Smooth muscle cell (in vitro differentiated cells): ENCODE results near the gene ADGRG1. TPM values are rescaled to one million over a fixed set of nuclear protein-coding genes. Genes with fewer than 3 reads are reported as not detected.

Experiments used
- DNase-seq: peaks from one replicate; lab custom pipeline; 2025; ENCODE audit not compliant: unreplicated experiment; lab: John Stamatoyannopoulos, UW
- H2AFZ ChIP-seq: fragments of 200-600 bp; sonication (generic); 2 replicates; pipeline ENCODE4 v1.6.0; 2016; ENCODE audit warnings: antibody characterized with exemption, low read depth, mild to moderate bottlenecking
- H3F3A ChIP-seq: fragments of 200-600 bp; sonication (generic); 2 replicates; pipeline ENCODE4 v1.6.0; 2017; ENCODE audit warnings: antibody characterized with exemption, low read depth
- H3K27ac ChIP-seq: fragments of 200-600 bp; sonication (generic); 2 replicates; pipeline ENCODE4 v1.5.1; 2016; ENCODE audit warnings: low read depth, mild to moderate bottlenecking
- H3K27me3 ChIP-seq: fragments of 200-600 bp; sonication (generic); 2 replicates; pipeline ENCODE4 v1.6.1; 2016; ENCODE audit warnings: low read depth, mild to moderate bottlenecking
- H3K36me3 ChIP-seq: fragments of 200-600 bp; sonication (generic); 2 replicates; pipeline ENCODE4 v1.5.1; 2016; ENCODE audit warnings: low read depth
- H3K4me1 ChIP-seq: fragments of 200-600 bp; sonication (generic); 2 replicates; pipeline ENCODE4 v1.5.1; 2016; ENCODE audit warnings: low read depth
- H3K4me2 ChIP-seq: fragments of 200-600 bp; sonication (generic); 2 replicates; pipeline ENCODE4 v1.6.0; 2016; ENCODE audit warnings: mild to moderate bottlenecking
- H3K4me3 ChIP-seq: fragments of 200-600 bp; sonication (generic); 2 replicates; pipeline ENCODE4 v1.5.1; 2016; ENCODE audit warnings: mild to moderate bottlenecking
- H3K79me2 ChIP-seq: fragments of 200-600 bp; sonication (generic); 2 replicates; pipeline ENCODE4 v1.6.0; 2016; ENCODE audit warnings: low read depth, mild to moderate bottlenecking
- H3K9ac ChIP-seq: fragments of 200-600 bp; sonication (generic); 2 replicates; pipeline ENCODE4 v1.6.0; 2016; ENCODE audit warnings: low read depth
- H3K9me3 ChIP-seq: fragments of 200-600 bp; sonication (generic); replicated peaks from 2 replicates; pipeline ENCODE4 v1.5.1; 2016; ENCODE audit warnings: low read depth
- H4K20me1 ChIP-seq: fragments of 200-600 bp; sonication (generic); 2 replicates; pipeline ENCODE4 v1.6.0; 2016; ENCODE audit warnings: low read depth
- CTCF ChIP-seq: fragments of 200-600 bp; sonication (generic); IDR thresholded peaks from 2 replicates; pipeline ENCODE4 v1.5.1; 2017; ENCODE audit warnings: borderline replicate concordance, mild to moderate bottlenecking, antibody characterized with exemption; ENCODE audit not compliant: insufficient read depth, poor library complexity, severe bottlenecking
- WGBS: methylation state at CpG from one replicate; pipeline ENCODE4 v1.1.7; 2016; ENCODE audit warnings: low lambda C conversion rate; 5-methylcytosine and 5-hydroxymethylcytosine counted together
- polyA plus RNA-seq: library from polyadenylated mRNA; unstranded; fragments of >200 nt; fragmentation: Nextera tagmentation; extraction: Ambion mirVana; gene quantifications from 2 replicates; pipeline ENCODE4 v1.2.1, GENCODE V29; 2016
- total RNA-seq: library from RNA; depleted of rRNA; stranded (reverse); fragments of >200 nt; gene quantifications from 2 replicates; pipeline ENCODE4 v1.2.3, GENCODE V29; 2014

ADGRG1 gene
- total and polyA plus RNA-seq, 2 experiments from 2014 or later, result 15.3 to 32.0 TPM

GRCh38 chr16:57616241-57616640, 12.2 kb upstream of the ADGRG1 start:
- 93% methylated on average over 7 of the region's 7 CpGs for WGBS
- no peak overlapping the region for H3K27ac ChIP-seq

GRCh38 chr16:57616876-57617275, 11.6 kb upstream of the ADGRG1 start:
- WGBS, result 96% methylated on average over 4 of the region's 4 CpGs
- H3K4me2 ChIP-seq, result no peak overlapping the region
- TF ChIP-seq CTCF, result no peak

More at GRCh38 chr16:57616241-57616640, 12.2 kb upstream of the ADGRG1 start:
- H3K4me2 ChIP-seq, result no peak overlapping the region
- no peaks in the 10 kb centered on the region for H3F3A ChIP-seq
- no peaks in the 10 kb centered on the region for H3K4me1 ChIP-seq
- no peak overlapping the region for H3K4me3 ChIP-seq
- no peak for TF ChIP-seq CTCF
- no peak overlapping the region for H3K9ac ChIP-seq
- no peaks in the 10 kb centered on the region for H3K79me2 ChIP-seq
- DNase-seq, result no peak
- H4K20me1 ChIP-seq, result no peaks in the 10 kb centered on the region
- H3K27me3 ChIP-seq, result no peaks in the 10 kb centered on the region
- H2AFZ ChIP-seq, result no peak overlapping the region
- no peaks in the 10 kb centered on the region for H3K9me3 ChIP-seq
- H3K36me3 ChIP-seq, result no peaks in the 10 kb centered on the region

GRCh38 chr16:57617604-57618111, 10.8 kb upstream of the ADGRG1 start:
- WGBS, result 88% methylated on average over 8 of the region's 8 CpGs
- H3K27ac ChIP-seq, result no peak overlapping the region

More at GRCh38 chr16:57616876-57617275, 11.6 kb upstream of the ADGRG1 start:
- Histone ChIP-seq H3K36me3 (no peaks in the 10 kb centered on the region), H3K4me3 (no peak overlapping the region), H3K79me2 (no peaks in the 10 kb centered on the region), H3F3A (no peaks in the 10 kb centered on the region), H3K27ac (no peak overlapping the region), H3K9ac (no peak overlapping the region), H3K4me1 (no peaks in the 10 kb centered on the region), H3K9me3 (no peaks in the 10 kb centered on the region), H4K20me1 (no peaks in the 10 kb centered on the region), H3K27me3 (no peaks in the 10 kb centered on the region), H2AFZ (no peak overlapping the region)
- no peak for DNase-seq

More at GRCh38 chr16:57617604-57618111, 10.8 kb upstream of the ADGRG1 start:
- Histone ChIP-seq H3K4me2 (no peak overlapping the region), H3K4me3 (no peak overlapping the region), H2AFZ (no peak overlapping the region), H3K36me3 (no peaks in the 10 kb centered on the region), H3K9me3 (no peaks in the 10 kb centered on the region), H3K27me3 (no peaks in the 10 kb centered on the region), H3F3A (peaks cover 3% of the 10 kb centered on the region), H3K4me1 (no peaks in the 10 kb centered on the region), H3K79me2 (no peaks in the 10 kb centered on the region), H3K9ac (no peak overlapping the region), H4K20me1 (no peaks in the 10 kb centered on the region)
- no peak for TF ChIP-seq CTCF
- no peak for DNase-seq
